ENCODE measurements around the gene CIROP. TPM values are rescaled to one million over a fixed set of nuclear protein-coding genes. Genes with fewer than 3 reads are reported as not detected.

CIROP gene
- total RNA-seq, 2 experiments from 2014 or later: not detected

GRCh38 chr14:23057757-23058653 is 46.8 kb downstream of the CIROP start:
- ChIA-PET CTCF (interaction anchor here (0.5 to 4.8 kb wide), 26 partner anchors 9 to 1113 kb away, joined by 3 to 136 read pairs (median 5); partner anchors contain the start of genes ACIN1, AJUBA, C14orf119 and PRMT5), POLR2A (interaction anchor here (0.6 to 2.5 kb wide), 19 partner anchors 10 to 488 kb away, joined by 3 to 42 read pairs (median 4); partner anchors contain the start of genes ACIN1, AJUBA, C14orf119 and HAUS4)
- H3K27ac Mint-ChIP-seq: peak overlapping the region; percentile 63
- peak; percentile 91 for TF ChIP-seq CTCF (IDR thresholded peaks at IDR 0.05)
- peak; percentile 74 to 94 (median 86) for DNase-seq
- Histone ChIP-seq H3K9me3 (ENCODE audit: control insufficient read depth in 1 of 2, insufficient read depth in 1 of 2, low read length in 2 of 2) (no peaks in the 10 kb centered on the region), H3K27me3 (ENCODE audit: control insufficient read depth in 1 of 2, insufficient read depth in 2 of 2, low read length in 2 of 2) (no peaks in the 10 kb centered on the region), H3K4me3 (ENCODE audit: low read length) (peak overlapping the region; percentile 75), H3K27ac (ENCODE audit: low read depth in 1 of 2, low read length in 2 of 2) (no peak overlapping the region), H3K4me1 (ENCODE audit: insufficient read depth, low read length) (peaks cover 24% of the 10 kb centered on the region), H3K36me3 (ENCODE audit: insufficient read depth, low read length) (peaks cover 37% of the 10 kb centered on the region)
- peaks cover 54% of the 10 kb centered on the region for H3K36me3 Mint-ChIP-seq (ENCODE audit: low read depth)
- peaks cover 18% of the 10 kb centered on the region for H3K4me1 Mint-ChIP-seq (ENCODE audit: low read depth)
- H3K9me3 Mint-ChIP-seq: no peaks in the 10 kb centered on the region
- peak overlapping the region; percentile 90 for H3K4me3 Mint-ChIP-seq
- ATAC-seq (ENCODE audit: poor library complexity): peak; percentile 73
- intact Hi-C loops (cut with DNase I, micrococcal nuclease): loop anchor here (1.0 to 5.0 kb wide), 4 partner anchors 23 to 486 kb away; partner anchors contain the start of gene PSMB5 (in 1 of the 2)
- H3K27me3 Mint-ChIP-seq: no peaks in the 10 kb centered on the region

- ChIA-PET POLR2A (interaction anchor here (0.7 to 2.5 kb wide), 19 partner anchors 11 to 487 kb away, joined by 3 to 42 read pairs (median 4); partner anchors contain the start of genes ACIN1, AJUBA, C14orf119 and HAUS4), CTCF (interaction anchor here (0.5 to 4.8 kb wide), 26 partner anchors 10 to 1114 kb away, joined by 3 to 136 read pairs (median 5); partner anchors contain the start of genes ACIN1, AJUBA, C14orf119 and PRMT5)
- H3K27me3 Mint-ChIP-seq: no peaks in the 10 kb centered on the region
- H3K9me3 Mint-ChIP-seq: no peaks in the 10 kb centered on the region
- H3K27ac Mint-ChIP-seq: peak within 1 kb of the TSS; percentile 63
- no peak for TF ChIP-seq CTCF (IDR thresholded peaks at IDR 0.05)
- peaks cover 46% of the 10 kb centered on the region for H3K36me3 Mint-ChIP-seq (ENCODE audit: low read depth)
- intact Hi-C loops (cut with DNase I, micrococcal nuclease): loop anchor here (1.0 to 5.0 kb wide), 4 partner anchors 22 to 485 kb away; partner anchors contain the start of gene PSMB5 (in 1 of the 2)
- peak; percentile 62 for ATAC-seq (ENCODE audit: poor library complexity)
- peak within 1 kb of the TSS; percentile 75 for H3K4me3 ChIP-seq (ENCODE audit: low read length)
- peaks cover 24% of the 10 kb centered on the region for H3K4me1 ChIP-seq (ENCODE audit: insufficient read depth, low read length)
- H3K27ac ChIP-seq (ENCODE audit: low read depth in 1 of 2, low read length in 2 of 2): no peak within 1 kb of the TSS
- H3K36me3 ChIP-seq (ENCODE audit: insufficient read depth, low read length): peaks cover 29% of the 10 kb centered on the region
- peak within 1 kb of the TSS; percentile 97 for H3K4me3 Mint-ChIP-seq
- no peaks in the 10 kb centered on the region for H3K9me3 ChIP-seq (ENCODE audit: control insufficient read depth in 1 of 2, insufficient read depth in 1 of 2, low read length in 2 of 2)
- peaks cover 18% of the 10 kb centered on the region for H3K4me1 Mint-ChIP-seq (ENCODE audit: low read depth)
- H3K27me3 ChIP-seq (ENCODE audit: control insufficient read depth in 1 of 2, insufficient read depth in 2 of 2, low read length in 2 of 2): no peaks in the 10 kb centered on the region
- DNase-seq: peak; percentile 42 to 87 (median 64)
These were observed 47.6 kb downstream of the CIROP start, which contains the start of gene CDH24 for GRCh38 chr14:23056956-23057756. CDH24 (minus strand) TSS chr14:23057520; CDS start chr14:23055733, 1,787 bp downstream.

All from CD4-positive, alpha-beta T cell (primary cell).